ENCODE data around the gene PXT1.

- TF ChIP-seq EZH2 (IDR thresholded peaks at IDR 0.05; ENCODE audit: borderline replicate concordance, insufficient read depth, low read depth, low read length, poor library complexity, severe bottlenecking) (no peak), CTCF (IDR thresholded peaks at IDR 0.05) (no peak)
These were observed 16.0 kb downstream of the PXT1 start for GRCh38 chr6:36426622-36427021.
